ENCODE results near the gene CBX7. TPM values are rescaled to one million over a fixed set of nuclear protein-coding genes. Genes with fewer than 3 reads are reported as not detected.

CBX7 gene
- total RNA-seq, 1 donor from 2014 or later, result 2.3 TPM

GRCh38 chr22:39138357-39138997, 14.0 kb downstream of the CBX7 start:
- no peak for DNase-seq (ENCODE audit: low read depth, low spot score)
- Mint-ChIP-seq H3K9me3 (no peaks in the 10 kb centered on the region), H3K4me1 (peaks cover 5% of the 10 kb centered on the region), H3K36me3 (ENCODE audit: low read depth) (no peaks in the 10 kb centered on the region), H3K4me3 (no peak overlapping the region), H3K27me3 (ENCODE audit: low read depth) (peaks cover 14% of the 10 kb centered on the region), H3K27ac (ENCODE audit: unreplicated experiment) (no peak overlapping the region)
- TF ChIP-seq, protein P1, sequence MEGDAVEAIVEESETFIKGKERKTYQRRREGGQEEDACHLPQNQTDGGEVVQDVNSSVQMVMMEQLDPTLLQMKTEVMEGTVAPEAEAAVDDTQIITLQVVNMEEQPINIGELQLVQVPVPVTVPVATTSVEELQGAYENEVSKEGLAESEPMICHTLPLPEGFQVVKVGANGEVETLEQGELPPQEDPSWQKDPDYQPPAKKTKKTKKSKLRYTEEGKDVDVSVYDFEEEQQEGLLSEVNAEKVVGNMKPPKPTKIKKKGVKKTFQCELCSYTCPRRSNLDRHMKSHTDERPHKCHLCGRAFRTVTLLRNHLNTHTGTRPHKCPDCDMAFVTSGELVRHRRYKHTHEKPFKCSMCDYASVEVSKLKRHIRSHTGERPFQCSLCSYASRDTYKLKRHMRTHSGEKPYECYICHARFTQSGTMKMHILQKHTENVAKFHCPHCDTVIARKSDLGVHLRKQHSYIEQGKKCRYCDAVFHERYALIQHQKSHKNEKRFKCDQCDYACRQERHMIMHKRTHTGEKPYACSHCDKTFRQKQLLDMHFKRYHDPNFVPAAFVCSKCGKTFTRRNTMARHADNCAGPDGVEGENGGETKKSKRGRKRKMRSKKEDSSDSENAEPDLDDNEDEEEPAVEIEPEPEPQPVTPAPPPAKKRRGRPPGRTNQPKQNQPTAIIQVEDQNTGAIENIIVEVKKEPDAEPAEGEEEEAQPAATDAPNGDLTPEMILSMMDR (conservative IDR thresholded peaks at IDR 0.05), result no peak

- Mint-ChIP-seq H3K4me1 (peaks cover 13% of the 10 kb centered on the region), H3K36me3 (ENCODE audit: low read depth) (no peaks in the 10 kb centered on the region), H3K9me3 (no peaks in the 10 kb centered on the region), H3K27me3 (ENCODE audit: low read depth) (peaks cover 10% of the 10 kb centered on the region), H3K4me3 (no peak overlapping the region), H3K27ac (ENCODE audit: unreplicated experiment) (no peak overlapping the region)
- TF ChIP-seq, protein P1 (conservative IDR thresholded peaks at IDR 0.05), result no peak
- no peak for DNase-seq (ENCODE audit: low read depth, low spot score)
These were observed 16.2 kb downstream of the CBX7 start for GRCh38 chr22:39136317-39136716.

GRCh38 chr22:39135092-39135896, 17.2 kb downstream of the CBX7 start:
- Mint-ChIP-seq H3K9me3 (no peaks in the 10 kb centered on the region), H3K4me1 (peaks cover 22% of the 10 kb centered on the region), H3K27ac (ENCODE audit: unreplicated experiment) (no peak overlapping the region), H3K27me3 (ENCODE audit: low read depth) (peaks cover 10% of the 10 kb centered on the region), H3K36me3 (ENCODE audit: low read depth) (no peaks in the 10 kb centered on the region), H3K4me3 (no peak overlapping the region)
- TF ChIP-seq, protein P1 (conservative IDR thresholded peaks at IDR 0.05), result peak; percentile 71
- DNase-seq (ENCODE audit: low read depth, low spot score), result peak; percentile 72

- H3K9me3 Mint-ChIP-seq, result no peaks in the 10 kb centered on the region
- no peaks in the 10 kb centered on the region for H3K36me3 Mint-ChIP-seq (ENCODE audit: low read depth)
- TF ChIP-seq, protein P1 (conservative IDR thresholded peaks at IDR 0.05), result no peak
- no peak overlapping the region for H3K4me3 Mint-ChIP-seq
- no peak for DNase-seq (ENCODE audit: low read depth, low spot score)
- H3K27ac Mint-ChIP-seq (ENCODE audit: unreplicated experiment), result no peak overlapping the region
- H3K27me3 Mint-ChIP-seq (ENCODE audit: low read depth), result peaks cover 7% of the 10 kb centered on the region
- H3K4me1 Mint-ChIP-seq, result peaks cover 30% of the 10 kb centered on the region
These were observed 18.0 kb downstream of the CBX7 start for GRCh38 chr22:39134366-39135091.

GRCh38 chr22:39133871-39134270, 18.6 kb downstream of the CBX7 start:
- H3K4me3 Mint-ChIP-seq, result no peak overlapping the region
- no peak for DNase-seq (ENCODE audit: low read depth, low spot score)
- H3K9me3 Mint-ChIP-seq, result no peaks in the 10 kb centered on the region
- no peaks in the 10 kb centered on the region for H3K36me3 Mint-ChIP-seq (ENCODE audit: low read depth)
- peaks cover 36% of the 10 kb centered on the region for H3K4me1 Mint-ChIP-seq
- peaks cover 7% of the 10 kb centered on the region for H3K27me3 Mint-ChIP-seq (ENCODE audit: low read depth)
- H3K27ac Mint-ChIP-seq (ENCODE audit: unreplicated experiment), result no peak overlapping the region
- TF ChIP-seq, protein P1 (conservative IDR thresholded peaks at IDR 0.05), result no peak
